ENCODE measurements around the gene RNF145.
A peak's percentile ranks its signal among the peaks of the same experiment; 100 is the strongest.

The RNF145 gene

DNA sequence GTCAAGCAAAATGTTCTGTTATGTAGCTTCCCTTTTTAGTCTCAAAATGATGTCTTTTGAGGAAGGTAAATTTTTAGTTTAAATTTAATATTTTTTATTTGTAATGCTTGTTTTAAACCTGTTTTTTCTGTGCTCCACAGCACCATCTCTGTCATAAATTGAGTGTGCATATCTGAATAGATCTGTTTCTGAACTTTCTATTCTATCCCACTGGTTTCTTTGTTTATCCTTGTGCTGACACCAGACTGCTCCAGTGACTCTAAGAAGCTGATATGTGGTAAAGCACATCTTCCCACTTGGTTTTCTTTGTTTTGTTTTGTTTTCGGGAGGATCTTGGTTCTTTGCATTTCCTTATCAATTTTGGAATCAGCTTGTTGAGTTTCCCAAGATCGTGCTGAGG, 7.1 kb upstream of the RNF145 start:
- no peak for DNase-seq

DNA sequence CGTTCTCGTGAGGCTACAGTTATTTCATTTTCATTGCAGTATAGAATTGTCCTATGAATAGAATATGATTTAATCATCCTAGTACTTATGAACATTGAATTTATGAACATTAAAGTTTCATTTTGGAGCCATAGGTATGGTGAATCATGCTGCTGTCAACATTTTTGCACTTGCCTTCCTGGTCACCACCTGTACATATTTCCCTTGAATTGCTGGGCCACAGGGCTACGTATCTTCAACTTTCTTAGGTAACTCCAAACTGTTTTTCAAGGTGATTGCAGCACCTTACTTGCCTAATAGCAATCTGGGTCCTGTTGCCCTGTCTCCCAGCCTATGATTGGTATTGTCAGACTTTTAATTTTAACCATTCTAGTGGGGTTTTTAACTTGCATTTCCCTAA, 6.5 kb upstream of the RNF145 start:
- no peak for DNase-seq

DNA sequence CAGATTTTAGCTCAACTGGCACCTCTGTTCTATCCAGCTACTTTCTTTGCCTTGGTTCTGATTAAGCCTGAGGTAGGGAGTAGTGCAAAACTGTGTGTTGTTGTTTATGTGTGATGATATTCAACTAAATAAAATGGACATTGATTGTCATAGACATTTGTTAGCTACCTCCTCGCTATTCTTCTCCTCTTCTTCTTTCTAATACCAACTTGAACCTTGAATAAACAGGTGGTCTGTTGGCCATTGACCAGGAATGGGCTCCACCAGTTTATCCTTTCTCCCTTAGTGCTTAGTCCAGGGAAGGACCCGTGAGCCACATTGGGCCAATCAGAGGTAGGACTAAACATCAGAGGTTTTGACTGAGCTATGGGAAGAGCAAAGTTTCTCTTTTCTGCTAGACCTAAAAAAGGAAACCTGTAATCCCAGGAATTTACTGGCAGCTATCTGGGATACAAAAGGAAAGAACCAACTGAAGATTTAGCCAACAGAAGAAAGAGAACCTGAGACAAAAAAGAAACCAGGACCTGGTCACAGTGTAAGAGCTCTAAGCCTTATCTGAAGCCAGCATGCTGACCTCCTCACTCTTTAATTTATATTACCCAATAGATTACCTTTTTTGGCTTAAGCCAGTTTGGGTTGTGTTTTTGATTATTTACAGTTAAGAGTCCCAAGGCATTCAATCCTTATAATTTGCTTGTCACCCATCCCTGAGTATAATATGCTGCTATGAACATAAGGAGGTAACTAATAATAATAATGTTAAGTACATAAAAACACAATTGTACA, 5.3 kb upstream of the RNF145 start:
- DNase-seq, result no peak

DNA sequence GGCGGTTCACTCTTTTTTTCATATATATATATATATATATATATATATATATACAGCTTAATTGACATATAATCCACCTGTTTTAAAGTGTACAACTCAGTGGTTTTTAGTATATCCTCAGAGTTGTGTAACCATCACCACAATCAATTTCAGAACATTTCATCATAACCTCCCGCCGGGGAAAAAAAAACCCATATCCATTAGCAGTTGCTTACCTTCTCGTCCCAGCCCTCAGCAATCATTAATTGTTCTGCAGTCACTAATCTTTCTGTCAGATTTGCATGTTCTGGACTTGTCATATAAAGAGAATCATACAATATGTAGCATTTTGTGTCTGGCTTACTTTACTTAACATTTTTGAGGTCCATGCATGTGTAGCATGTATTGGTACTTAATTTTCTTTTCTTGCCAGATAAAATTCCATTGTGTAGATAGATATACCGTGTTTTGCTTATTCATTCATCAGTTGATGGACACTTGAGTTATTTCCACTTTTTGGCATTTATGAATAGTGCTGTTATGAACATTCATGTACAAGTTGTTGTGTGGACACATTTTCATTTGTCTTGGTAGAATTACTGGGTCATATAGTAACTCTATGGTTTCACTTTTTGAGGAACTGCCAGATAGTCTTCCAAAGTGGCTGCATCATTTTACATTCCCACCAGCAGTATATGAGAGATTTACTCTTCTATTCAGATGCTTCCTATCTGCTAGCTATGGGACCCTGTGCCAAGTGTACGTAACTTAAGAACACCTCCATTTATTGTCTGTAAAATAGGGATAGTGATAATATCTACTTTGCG, 3.5 kb upstream of the RNF145 start:
- DNase-seq, result no peak

DNA sequence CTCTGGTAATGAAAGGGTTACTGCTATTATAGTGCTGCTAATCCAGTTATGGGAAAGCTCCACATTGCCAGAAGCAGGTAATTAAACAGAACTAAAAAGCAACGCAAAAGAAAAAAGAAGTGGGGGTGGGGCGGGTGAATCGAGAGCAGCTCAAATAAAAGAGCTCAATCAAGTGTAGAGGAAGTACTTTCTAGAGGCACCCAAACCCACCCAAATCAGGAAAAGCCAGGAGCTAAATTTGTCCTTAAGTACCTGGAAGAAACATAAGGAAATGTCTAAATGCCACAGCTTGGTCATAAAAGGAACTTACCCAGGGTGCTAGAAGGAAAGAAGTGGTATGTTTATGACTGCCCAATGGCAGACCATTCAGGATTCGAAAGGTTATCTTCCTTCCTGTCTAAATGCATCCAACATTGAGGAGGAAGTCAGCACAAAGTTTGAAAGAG, 2.4 kb upstream of the RNF145 start:
- no peak for DNase-seq

DNA sequence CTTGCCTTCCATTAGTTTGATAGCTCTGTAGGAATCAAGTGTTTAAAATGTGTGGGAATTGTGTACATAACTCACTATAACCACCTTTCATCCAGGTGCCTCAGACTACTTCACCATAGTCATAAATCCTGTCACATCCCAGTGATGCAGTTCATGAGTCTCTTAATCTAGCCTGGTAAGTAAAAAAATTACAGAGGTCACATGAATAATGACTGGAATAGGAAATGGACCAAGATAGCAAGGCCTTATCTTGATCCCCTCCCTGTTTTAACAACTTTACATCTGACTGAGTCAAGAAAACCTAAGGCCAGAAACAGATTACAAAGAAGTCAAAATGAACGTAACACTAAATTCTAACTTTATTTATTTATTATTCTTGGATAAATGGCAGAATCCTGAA, 1.5 kb upstream of the RNF145 start:
- DNase-seq, result no peak

DNA sequence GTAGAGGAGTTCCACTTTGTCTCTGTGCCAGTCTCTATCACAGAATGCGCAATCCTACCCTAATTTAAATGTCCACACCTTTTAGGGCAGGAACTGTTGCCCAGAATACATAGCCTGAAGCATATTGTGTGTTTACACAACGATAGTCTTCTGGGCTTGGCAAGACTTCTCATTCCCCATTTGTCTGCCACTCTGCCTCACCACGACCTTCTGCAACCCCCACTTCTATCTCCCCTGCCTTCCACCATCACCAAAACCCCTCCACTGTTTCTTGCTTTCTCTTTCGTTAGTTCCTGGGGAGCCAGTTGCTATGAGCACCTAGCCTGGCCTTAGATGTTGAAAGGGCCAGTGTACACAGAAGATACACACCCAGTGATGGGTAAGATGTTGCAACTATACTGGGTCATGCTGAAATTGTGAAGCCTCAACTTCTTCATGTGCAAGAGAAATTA, 883 bp upstream of the RNF145 start:
- DNase-seq, result peak; percentile 44

DNA sequence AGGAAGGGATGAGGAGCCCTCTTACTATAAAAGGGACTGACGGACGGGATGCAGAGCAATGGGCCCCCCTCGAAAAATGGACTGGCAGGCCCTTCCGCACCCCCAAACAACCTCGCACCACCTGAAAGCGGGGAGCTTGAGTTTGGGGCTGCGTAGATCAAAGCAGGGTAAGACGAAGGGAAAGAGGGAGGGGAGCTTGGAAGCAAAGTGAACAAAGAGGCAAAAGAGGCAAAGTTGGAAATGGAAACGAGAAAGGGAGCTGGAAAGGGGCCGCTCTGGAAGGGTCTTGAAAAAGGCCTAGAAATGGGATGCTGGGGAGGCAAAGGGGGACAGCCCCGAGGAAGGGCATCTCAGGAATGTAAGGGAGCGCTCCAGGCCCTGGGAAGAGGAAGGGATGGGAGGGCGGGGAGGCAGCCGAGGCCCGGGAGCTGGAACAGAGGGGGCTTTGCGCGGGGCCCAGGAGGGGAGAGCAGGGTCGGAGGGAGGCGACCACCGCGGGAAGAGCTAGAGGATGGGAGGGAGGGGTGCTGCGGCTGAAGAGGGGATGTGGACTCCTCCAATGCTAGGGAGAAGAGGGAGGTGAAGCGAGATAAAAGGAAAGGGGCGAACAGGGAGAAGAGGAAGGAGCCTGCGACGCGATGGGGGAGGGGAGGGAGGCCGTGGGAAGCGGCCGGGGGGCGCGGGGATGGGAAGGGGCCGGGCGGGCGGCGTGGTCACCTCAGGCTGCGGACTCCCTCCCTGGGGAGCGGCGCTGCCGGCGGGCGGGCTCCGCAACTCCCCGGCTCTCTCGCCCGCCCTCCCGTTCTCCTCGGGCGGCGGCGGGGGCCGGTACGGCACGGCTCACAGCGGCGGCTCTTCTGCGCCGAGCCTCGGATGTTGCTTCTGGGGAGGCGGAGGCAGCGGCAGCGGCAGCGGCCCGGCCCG, 577 bp downstream of the RNF145 start:
- peak; percentile 34 for DNase-seq

DNA sequence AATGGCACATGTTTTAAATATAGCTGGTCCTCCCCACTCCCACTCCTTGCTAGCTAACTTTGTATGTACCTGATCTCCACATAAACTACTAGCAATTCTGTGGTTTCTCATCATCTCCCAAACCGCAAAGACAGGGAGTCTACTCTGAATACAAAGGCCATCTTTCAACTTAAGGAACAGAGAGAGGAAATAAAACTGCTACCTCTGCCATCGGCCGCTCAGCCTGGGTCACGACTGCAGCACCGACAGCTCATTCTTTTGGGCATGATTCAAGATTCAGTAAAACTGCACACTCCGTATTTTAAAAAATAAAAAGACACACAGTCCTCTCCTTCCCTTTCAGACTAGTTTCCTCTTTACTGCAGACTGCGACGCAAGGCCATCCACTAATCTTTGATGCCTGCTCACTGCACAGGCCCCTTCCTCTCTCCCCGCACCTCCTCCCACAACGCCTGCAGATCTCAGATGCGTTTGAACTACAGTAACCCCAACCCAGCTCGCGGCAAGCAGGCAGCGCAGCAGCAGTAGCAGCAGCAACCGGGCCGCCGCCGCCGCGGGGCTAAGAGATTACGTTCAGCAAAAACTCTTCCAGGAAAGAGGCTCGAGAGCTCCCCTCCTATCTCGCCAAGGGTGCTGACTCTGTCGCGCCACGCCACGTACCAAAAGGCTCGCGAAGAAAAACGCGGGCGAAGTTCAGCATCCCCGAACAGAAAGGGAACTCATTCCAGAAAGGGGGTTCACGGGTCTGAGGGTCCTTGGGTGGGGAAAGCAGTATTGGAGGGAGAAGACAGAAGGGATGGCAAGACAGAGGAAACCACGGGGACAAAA, 1.5 kb downstream of the RNF145 start:
- peak; percentile 62 for DNase-seq

DNA sequence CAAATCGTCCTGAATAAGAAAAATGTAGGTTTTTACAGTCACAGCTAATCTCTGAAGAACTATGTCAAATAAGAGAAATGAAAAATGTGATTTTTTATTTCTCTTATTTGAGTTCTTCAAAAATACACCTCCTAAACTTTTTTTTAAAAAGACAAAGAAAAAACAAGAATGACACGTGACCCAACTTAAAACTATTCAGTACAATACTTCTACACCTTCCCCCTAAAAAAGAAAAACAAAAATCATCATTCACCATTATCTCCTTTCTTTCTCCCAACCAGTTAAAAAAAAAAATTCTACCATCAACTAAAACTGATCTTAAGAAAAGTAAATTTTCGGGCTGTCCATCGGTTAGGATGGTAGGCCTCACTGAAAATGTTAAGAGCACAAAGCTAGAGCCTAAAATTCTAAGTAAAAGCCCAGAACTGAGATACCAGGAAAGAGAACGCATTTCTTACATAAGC, 2.1 kb downstream of the RNF145 start:
- DNase-seq, result no peak

DNA sequence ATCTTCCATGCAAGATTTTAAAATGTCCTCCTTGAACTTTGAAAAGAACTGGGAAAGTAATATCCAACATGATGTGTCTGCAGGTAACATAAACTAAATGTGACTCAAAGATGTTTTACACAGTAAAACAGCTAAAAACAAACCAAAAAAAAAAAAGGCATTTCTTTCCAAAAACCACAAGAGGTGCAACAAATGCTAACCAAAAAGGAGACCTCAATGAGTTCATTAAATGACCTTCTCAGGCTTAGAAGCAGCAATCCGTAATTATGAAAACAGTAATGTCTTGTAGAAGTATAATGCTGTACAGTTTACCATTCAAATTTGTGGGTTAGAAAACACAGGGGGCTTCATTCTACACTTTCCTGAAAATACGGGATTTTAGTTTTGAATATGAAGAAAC, 2.5 kb downstream of the RNF145 start:
- no peak for DNase-seq

DNA sequence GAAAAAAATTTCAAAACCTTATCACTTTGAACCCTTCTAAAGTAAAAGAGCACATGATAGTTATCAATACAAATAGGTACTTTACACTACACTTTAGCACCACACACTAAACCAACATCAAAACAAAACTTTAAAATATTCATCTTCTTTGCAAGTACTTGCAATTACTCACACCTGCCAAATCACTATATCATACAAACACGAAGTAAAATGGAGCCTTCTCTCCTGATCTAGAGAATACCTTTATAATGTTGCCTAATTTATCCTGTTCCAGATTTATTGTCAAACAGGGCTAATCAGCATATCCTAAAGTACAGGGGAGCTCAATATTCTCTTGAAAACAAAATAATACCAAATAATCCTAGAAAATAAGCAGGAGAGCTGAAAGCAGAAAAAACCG, 3.0 kb downstream of the RNF145 start:
- DNase-seq, result no peak

DNA sequence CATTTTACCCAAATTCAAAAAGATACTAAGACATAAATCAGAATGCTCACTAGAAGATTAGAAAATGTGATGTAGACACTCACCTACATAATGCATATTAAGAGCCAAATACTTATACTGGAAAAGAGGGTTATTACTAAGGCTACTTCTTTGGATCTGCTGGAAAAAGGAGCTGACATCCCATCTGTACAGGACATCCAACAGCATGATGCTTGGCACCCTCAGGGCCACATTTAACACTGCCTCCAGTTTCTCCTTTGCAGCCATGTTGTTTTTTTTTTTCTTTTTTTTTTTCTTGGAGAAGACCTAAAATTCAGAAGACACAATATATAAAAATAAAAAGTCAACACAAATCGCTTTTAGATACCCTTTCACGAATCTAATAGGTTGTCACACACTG, 6.0 kb downstream of the RNF145 start:
- DNase-seq, result no peak

DNA sequence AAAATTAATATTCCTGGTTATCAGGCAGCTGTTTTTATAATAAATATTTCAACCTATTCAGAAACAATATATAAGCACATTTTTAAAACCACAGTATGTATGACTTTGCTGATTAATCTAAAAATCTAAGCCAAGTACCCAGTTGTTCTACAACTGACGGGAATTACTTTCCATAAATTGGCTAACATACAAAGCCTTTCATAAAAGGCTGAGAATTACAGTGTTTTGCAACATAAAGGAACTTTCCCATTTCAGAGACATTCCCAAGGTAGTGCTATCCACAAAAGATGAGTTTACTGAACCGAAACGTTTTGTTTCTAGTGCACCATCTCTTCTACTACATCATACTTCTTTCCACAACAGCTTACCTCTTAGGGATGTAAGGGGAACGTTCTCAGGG, 7.2 kb downstream of the RNF145 start:
- no peak for DNase-seq

DNA sequence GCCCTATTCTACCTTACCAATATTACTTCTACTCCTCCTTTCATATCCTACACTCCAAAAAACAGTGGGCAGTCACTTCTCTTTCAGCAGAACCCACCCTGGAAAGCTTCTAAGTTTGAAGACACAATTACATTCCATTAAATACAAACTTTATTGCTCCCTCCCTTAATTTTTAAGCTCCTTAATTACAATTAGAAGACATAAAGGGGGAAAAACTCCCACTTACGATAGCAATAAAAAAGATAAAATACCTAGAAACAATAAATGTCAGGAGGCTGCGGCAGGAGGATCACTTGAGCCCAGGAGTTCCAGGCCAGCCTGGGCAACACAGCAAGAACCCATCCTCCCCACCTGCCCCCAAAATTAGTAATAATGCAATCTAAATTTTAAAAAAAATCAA, 9.6 kb downstream of the RNF145 start:
- no peak for DNase-seq

DNA sequence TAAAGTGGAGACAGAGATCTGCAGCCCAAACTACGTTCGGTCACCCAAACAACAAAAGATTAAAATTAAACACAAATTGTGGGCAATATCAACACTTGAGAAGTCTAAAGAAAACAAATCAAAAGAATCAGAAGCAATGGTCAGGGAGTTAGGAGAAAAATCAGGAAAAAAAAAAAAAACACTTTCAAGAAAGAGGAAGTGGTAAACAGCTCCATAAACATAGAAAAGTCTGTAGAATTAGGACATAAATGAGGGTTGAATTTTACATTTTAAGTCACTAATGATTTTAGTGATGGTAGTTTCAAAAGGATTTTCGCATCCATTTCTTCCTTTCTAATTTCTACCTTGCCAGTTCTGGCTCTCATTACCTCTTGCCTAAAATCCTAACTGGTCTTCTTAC, 10.1 kb downstream of the RNF145 start:
- no peak for DNase-seq

DNA sequence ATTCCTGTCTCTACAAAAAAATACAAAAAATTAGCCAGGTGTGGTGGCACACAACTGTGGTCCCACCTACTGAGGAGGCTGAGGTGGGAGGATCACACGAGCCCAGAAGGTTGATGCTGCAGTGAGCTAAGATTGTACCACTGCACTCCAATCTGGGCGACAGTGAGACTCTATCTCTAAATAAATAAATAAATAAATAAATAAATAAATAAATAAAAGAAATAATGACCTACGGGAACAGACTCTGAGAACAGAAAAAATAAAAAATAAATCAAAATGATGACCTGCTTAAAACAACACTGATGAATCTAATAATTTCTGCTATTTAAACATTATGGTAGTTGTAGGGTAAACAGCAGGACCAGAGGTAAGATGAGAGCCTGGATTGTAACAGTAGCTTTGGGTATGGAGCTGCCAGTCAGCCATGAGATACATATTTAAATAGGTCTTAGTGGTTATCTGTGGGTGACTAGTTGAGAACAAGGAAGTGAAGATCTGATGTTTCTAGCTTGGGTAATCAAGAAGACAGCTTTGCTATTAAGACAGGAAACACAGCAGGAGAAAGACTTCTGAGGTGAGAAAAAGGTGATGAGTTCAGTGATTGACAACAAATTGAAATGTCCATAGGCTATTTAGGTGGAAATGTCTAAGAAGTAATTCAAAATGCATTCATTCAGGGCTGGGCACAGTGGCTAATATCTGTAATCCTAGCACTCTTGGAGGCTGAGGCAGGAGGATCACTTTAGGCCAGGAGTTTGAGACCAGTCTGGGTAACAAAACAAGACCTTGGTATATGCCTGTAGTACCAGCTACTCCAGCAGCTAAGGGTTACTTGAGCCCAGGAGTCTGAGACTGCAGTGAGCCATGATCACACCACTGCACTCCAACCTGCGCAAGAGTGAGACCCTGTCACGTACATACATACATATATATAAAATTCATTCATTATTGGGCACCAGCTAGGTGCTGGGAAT, 11.0 kb downstream of the RNF145 start:
- DNase-seq, result no peak

DNA sequence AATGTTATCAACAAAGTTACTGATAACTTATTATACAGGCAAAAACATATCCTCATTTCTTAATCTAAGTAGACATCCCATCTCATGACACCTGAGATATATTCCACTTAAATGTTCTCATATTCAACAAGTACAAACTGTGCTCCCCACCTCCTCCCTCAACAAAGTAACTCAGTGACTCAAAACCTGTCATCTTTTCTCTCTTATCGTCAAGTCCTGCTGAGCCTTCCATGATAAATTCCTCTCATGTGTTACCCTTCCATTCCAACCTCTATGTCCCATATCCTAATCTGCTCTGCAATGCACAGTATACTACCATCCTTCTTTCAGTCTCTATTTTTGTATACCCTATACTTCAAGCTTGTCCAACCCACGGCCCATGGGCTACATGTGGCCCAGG, 13.6 kb downstream of the RNF145 start:
- no peak for DNase-seq

DNA sequence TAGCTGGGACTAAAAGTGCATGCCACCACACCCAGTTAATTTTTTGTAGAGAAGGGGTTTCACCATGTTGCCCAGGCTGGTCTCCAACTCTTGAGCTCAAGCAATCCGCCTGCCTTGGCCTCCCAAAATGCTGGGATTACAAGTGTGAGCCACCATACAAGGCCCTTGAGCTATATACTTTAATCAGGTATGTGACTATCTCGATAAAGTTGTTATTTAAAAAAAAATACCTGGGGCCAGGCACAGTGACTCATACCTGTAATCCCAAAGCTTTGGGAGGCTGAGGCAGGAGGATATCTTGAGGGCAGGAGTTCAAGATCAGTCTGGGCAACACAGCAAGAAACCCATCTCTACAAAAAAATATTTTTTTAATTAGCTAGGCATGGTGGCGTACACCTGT, 19.2 kb downstream of the RNF145 start:
- DNase-seq, result no peak

DNA sequence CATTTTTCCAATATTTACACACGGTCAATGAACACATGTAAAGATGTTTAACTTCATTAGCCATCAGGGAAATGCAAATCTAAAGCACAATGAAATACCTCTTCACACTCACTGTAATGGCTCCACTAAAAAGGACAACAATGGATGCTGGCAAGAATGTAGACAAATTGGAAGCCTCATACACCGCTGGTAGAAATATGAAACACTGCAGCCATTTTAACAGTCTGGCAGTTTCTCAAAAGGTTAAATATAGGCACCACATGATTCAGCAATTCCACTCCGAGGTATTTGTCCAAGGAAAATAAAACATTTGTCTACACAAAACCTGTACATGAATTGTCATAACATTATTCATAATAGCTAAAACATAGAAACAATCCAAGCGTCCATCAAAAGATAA, 20.0 kb downstream of the RNF145 start:
- DNase-seq, result peak; percentile 48

DNA sequence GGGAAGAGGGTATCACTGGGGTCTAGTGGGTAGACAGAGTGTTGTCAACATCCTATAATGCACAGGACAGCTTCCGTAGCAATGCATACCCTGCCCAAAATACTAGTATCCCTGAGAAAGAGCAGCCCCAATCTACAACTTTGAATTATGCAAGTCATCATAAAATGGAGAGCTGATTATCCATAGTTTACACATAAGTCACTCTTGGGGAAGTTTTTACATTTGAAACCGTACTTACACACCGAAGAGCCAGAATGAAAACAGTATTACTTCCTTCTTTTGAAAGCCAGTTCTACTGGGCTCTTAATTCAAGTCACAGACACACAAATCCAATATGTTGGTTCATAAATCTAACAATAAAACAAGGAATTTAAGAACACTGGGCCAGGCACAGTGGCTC, 21.6 kb downstream of the RNF145 start:
- no peak for DNase-seq
